ENCODE measurements around the gene PTPA.

GRCh38 chr9:129164246-129164930 lies 53.2 kb downstream of the PTPA start:
- TF ChIP-seq SUZ12 (IDR thresholded peaks at IDR 0.05; ENCODE audit: extremely low read depth, insufficient read depth, insufficient read length), result no peak
- no peak for TF ChIP-seq YY1 (IDR thresholded peaks at IDR 0.05; ENCODE audit: insufficient read depth, insufficient read length)
- TF ChIP-seq ZNF274 (IDR thresholded peaks at IDR 0.05; ENCODE audit: low read depth, low read length), result no peak
